LNCaP clone FGC (cell line): Measurements from ENCODE around the gene ZNF18.
A peak's percentile ranks its signal among the peaks of the same experiment; 100 is the strongest.
"Not testable (repeated sequence)": the region's sequence is repeated elsewhere in the genome, so short reads cannot be mapped to it uniquely, and the experiment has no call there.

Experiments
- DNase-seq: peaks from one replicate; pipeline ENCODE4 v3.0.0-alpha.2; 2011; ENCODE audit warnings: low read depth
- H3K4me3 ChIP-seq: 2 replicates; pipeline ENCODE4 v1.5.1; 2011; ENCODE audit warnings: mild to moderate bottlenecking, low read depth, low read length, control low read depth
- TF ChIP-seq, protein P1 (sequence below): IDR thresholded peaks from 2 replicates; pipeline ENCODE4 v1.5.1; 2012; ENCODE audit warnings: mild to moderate bottlenecking; ENCODE audit not compliant: control insufficient read depth, insufficient read depth; ENCODE audit errors: extremely low read depth

ZNF18 gene

DNA sequence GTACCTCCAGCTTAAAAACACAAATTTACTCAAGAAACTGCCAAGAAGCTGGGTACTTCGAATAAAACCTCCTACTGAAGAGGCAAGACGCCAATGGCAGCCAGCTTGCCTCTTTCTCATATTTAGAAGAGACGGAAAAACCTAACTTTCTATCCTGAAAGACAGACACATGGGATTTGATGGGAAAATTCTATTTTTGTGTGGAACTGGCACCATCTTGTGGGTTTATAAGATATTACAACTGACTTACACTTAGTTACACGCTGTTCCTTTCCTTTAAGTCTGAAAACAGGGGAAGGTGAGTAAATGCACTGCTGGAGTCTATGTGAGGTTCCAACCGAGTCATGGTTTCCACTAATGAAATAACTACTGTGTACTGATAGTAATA is 10.3 kb downstream of the ZNF18 start:
- TF ChIP-seq, protein P1, sequence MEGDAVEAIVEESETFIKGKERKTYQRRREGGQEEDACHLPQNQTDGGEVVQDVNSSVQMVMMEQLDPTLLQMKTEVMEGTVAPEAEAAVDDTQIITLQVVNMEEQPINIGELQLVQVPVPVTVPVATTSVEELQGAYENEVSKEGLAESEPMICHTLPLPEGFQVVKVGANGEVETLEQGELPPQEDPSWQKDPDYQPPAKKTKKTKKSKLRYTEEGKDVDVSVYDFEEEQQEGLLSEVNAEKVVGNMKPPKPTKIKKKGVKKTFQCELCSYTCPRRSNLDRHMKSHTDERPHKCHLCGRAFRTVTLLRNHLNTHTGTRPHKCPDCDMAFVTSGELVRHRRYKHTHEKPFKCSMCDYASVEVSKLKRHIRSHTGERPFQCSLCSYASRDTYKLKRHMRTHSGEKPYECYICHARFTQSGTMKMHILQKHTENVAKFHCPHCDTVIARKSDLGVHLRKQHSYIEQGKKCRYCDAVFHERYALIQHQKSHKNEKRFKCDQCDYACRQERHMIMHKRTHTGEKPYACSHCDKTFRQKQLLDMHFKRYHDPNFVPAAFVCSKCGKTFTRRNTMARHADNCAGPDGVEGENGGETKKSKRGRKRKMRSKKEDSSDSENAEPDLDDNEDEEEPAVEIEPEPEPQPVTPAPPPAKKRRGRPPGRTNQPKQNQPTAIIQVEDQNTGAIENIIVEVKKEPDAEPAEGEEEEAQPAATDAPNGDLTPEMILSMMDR = peak; percentile 56
- H3K4me3 ChIP-seq = peak overlapping the region; percentile 25
- DNase-seq = no peak

DNA sequence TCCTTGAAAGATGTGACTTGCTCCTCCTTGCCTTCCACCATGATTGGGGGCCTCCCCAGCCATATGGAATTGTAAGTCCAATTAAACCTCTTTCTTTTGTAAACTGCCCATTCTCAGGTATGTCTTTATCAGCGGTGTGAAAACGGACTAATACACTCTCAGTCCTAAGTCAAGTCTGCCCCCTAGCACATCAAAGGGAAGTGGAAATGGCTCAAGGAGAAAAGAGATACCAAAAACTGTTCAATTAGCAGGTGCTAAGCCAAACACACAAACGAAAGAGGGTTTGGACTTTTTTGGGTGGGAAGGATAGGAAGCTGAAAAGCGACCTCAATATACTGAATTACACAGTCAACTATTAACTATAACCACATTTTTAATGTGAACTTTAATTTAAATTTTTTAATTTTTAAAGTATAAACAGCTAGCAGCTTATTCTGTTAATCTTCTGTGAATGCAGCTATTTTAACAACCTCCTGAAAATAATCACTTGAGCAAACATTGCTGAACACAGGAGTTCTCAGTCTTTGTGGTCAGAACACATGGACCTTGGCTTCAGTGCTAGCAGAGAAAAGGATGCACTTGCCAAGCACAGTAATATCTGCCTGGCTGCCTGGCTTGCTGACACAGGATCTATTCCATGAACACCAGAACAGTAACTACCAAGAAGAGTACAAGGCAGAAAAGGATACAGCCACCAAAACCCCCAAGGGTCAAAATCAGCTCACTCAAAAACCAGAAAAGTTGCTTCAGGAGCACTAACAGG is 10.9 kb downstream of the ZNF18 start:
- DNase-seq = peak; percentile 82
- TF ChIP-seq, protein P1 = peak; percentile 28
- peak overlapping the region; percentile 25 for H3K4me3 ChIP-seq

DNA sequence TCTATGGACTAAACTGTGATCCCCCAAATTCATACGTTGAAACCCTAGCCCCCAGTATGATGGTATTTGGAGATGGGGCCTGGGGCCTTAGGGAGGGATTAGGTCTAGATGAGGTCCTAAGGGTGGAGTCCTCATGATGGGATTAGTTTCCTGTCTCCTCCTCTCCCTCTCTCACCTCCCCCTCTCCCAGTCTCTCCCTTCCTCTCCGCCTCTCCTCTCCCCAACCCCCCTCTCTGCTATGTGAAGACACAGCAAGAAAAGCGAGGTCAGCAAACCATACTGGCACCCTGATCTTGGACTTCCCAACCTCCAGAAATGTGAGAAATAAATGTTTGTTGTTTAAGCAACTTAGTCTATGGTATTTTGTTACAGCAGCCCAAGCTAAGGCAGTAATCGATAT is 15.4 kb downstream of the ZNF18 start:
- DNase-seq = no peak
- TF ChIP-seq, protein P1 = no peak
- H3K4me3 ChIP-seq = no peak overlapping the region

DNA sequence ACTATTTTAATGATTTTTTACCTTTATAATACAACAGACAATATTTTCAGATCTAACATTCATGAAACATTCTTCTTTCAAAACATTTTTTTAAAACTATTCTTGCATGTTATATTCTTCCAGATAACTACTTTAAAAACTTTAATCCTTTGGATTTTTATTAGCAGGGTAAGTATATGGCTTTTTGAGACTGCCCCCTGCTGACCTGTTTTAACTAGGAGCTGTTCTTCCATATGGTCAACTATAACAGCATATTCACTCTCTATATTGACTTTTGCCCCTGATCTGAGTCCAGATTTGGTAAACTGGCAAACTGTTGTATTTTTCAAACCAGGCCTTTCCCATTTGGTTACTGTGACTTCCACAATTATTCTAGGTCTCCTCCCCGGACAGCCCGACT is 16.5 kb downstream of the ZNF18 start:
- TF ChIP-seq, protein P1 = no peak; the same call in 1 of the 2 replicates
- DNase-seq = no peak
- no peak overlapping the region for H3K4me3 ChIP-seq

DNA sequence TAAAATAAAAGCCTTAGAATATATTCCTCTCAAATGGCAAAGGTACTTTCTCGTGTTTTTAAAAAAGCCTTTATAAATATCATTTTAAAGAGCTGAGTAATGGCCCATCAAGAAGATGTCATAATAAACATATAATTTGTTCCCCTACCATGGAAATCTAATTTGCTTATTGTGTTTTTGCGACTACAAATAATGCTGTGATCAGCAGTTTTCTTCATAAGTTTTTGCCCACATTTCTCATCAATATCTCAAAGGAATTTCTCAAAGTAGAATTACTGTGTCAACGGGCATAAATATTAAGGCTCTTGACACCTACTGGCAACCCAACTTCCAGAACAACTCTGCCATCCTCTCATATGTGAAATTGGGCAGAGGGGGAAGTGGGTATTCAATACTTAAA is 17.5 kb downstream of the ZNF18 start:
- DNase-seq = no peak
- no peak overlapping the region for H3K4me3 ChIP-seq
- TF ChIP-seq, protein P1 = no peak

DNA sequence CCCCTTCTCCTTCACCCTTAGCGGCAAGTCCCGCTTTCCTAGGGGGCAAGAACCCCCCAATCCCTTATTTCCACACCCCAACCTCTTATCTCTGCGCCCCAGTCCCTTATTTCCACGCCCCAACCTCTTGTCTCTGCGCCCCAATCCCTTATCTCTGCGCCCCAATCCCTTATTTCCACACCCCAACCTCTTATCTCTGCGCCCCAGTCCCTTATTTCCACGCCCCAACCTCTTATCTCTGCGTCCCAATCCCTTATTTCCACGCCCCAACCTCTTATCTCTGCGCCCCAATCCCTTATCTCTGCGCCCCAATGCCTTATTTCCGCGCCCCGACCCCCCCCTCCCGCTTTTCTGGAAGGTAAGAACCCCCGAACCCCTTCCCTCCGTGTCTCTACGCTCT is 24.5 kb downstream of the ZNF18 start:
- not testable (repeated sequence) for H3K4me3 ChIP-seq, DNase-seq

DNA sequence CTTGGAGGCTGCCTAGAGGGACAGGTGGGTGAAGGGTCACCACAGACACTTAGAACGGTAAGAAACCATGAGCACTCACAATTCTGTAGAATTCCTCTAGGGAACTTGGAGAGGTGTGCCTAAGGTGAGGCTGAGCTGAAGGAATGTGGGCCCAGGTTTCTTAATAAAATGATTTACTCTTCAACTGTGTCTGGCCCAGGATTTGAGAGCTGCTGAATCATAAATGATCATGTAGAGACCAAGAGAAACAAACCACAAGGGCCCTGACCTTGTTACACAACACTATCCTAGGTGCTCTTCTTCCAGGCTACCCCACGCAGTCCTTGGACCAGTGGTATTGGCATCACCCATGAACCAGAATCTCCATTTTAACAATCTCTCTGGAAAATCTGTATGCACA is 27.7 kb downstream of the ZNF18 start:
- TF ChIP-seq, protein P1 = no peak
- no peak for DNase-seq
- H3K4me3 ChIP-seq = no peak overlapping the region
